AG09319 (cell line): ENCODE data around the gene C2orf42.
A peak's percentile ranks its signal among the peaks of the same experiment; 100 is the strongest.
"Not testable (repeated sequence)": the region's sequence is repeated elsewhere in the genome, so short reads cannot be mapped to it uniquely, and the experiment has no call there.

Experiments used
- DNase-seq: peaks from one replicate; pipeline ENCODE4 v3.0.0-alpha.2; 2010; ENCODE audit warnings: low read depth; ENCODE audit errors: extremely low read depth
- CTCF ChIP-seq: IDR thresholded peaks from 2 replicates; pipeline ENCODE4 v1.5.1; 2011; ENCODE audit warnings: low read depth, mild to moderate bottlenecking, inconsistent platforms, low read length, moderate library complexity

C2orf42 gene

GRCh38 chr2:70190418-70191243 lies at the start of gene C2orf42:
Gene C2orf42, minus strand, starts transcription at chr2:70191019. Its CDS starts 9,034 bp downstream, at chr2:70181985.
- DNase-seq: peak; percentile 95

GRCh38 chr2:70240599-70240998 lies 49.8 kb upstream of the C2orf42 start:
- no peak for TF ChIP-seq CTCF
- DNase-seq: no peak

More at GRCh38 chr2:70190418-70191243, at the start of gene C2orf42:
- no peak; the same call in 1 of the 2 replicates for TF ChIP-seq CTCF

- TF ChIP-seq CTCF: no peak
- DNase-seq: no peak
These were observed 43.1 kb upstream of the C2orf42 start for GRCh38 chr2:70233926-70234325.

- TF ChIP-seq CTCF: no peak
- DNase-seq: no peak
These were observed 36.0 kb upstream of the C2orf42 start for GRCh38 chr2:70226781-70227180.

- DNase-seq: not testable (repeated sequence)
These were observed 32.5 kb upstream of the C2orf42 start for GRCh38 chr2:70223305-70223704.

- TF ChIP-seq CTCF: no peak
- DNase-seq: peak; percentile 24
These were observed 24.2 kb upstream of the C2orf42 start for GRCh38 chr2:70214953-70215549.

GRCh38 chr2:70214365-70214764 lies 23.5 kb upstream of the C2orf42 start:
- TF ChIP-seq CTCF: no peak
- DNase-seq: no peak
